Measurements from ENCODE around the gene SPO11.

The SPO11 gene

GRCh38 chr20:57391439-57392301 lies 62.1 kb downstream of the SPO11 start:
- DNase-seq (ENCODE audit: low spot score): peak; percentile 58

DNA sequence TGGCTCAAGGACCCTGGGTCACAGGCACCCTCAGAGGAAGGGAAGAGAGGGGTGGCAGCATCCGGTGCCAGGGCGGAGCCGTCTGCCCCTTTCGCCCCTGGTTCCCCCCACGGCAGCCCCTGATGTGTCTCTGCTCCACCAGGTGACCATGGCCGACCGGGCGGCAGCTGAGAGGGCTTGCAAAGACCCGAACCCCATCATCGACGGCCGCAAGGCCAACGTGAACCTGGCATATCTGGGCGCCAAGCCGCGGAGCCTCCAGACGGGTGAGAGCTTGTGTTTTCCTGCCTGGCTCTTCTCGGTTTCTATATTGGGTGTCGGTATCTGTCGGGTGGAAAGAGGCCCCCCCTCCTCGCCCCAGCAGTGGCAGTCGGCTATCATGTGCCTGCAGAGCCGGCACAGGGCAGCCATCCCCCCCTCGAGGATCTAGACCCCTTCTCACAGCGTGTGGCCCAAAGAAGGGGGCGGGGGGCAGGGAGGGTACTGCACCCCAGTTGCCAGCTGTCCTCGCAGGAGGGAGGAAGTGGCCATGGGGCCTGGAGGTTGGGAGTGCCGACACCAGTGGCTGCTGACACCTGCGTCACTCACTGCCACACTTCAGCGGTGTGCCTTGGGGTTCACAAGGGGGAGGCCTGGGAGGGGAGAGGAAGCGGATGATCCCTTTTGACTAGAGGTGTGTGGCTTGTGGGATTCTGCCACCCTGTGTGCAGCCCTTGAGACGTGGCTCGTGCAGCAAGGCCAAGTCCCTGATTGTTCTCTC lies 63.1 kb downstream of the SPO11 start:
- DNase-seq (ENCODE audit: low spot score): no peak
